ENCODE results near the gene PCDH9. TPM values are rescaled to one million over a fixed set of nuclear protein-coding genes. Genes with fewer than 3 reads are reported as not detected.

PCDH9 gene
- polyA plus RNA-seq, 3 donors = 14.7 to 15.9 (median 15.6) TPM

- DNase-seq (ENCODE audit: extremely low read depth in 1 of 11, low read depth in 9 of 11, low spot score in 4 of 11) = no peak
Measured at GRCh38 chr13:67186995-67187569, 43.1 kb downstream of the PCDH9 start.

- DNase-seq (ENCODE audit: extremely low read depth in 1 of 11, low read depth in 9 of 11, low spot score in 4 of 11) = no peak
Measured at GRCh38 chr13:67184247-67184646, 45.9 kb downstream of the PCDH9 start.

- DNase-seq (ENCODE audit: extremely low read depth in 1 of 11, low read depth in 9 of 11, low spot score in 4 of 11) = no peak
Measured at GRCh38 chr13:67183151-67183550, 47.0 kb downstream of the PCDH9 start.

GRCh38 chr13:67175836-67176459 is 54.2 kb downstream of the PCDH9 start:
- no peak for DNase-seq (ENCODE audit: extremely low read depth in 1 of 11, low read depth in 9 of 11, low spot score in 4 of 11)

GRCh38 chr13:67168384-67168783 is 61.8 kb downstream of the PCDH9 start:
- DNase-seq (ENCODE audit: extremely low read depth in 1 of 11, low read depth in 9 of 11, low spot score in 4 of 11) = no peak

- DNase-seq (ENCODE audit: extremely low read depth in 1 of 11, low read depth in 9 of 11, low spot score in 4 of 11) = no peak
Measured at GRCh38 chr13:67167420-67167819, 62.7 kb downstream of the PCDH9 start.

- no peak for DNase-seq (ENCODE audit: extremely low read depth in 1 of 11, low read depth in 9 of 11, low spot score in 4 of 11)
Measured at GRCh38 chr13:67161176-67161575, 69.0 kb downstream of the PCDH9 start.

GRCh38 chr13:67158903-67159302 is 71.2 kb downstream of the PCDH9 start:
- no peak for DNase-seq (ENCODE audit: extremely low read depth in 1 of 11, low read depth in 9 of 11, low spot score in 4 of 11)

- no peak for DNase-seq (ENCODE audit: extremely low read depth in 1 of 11, low read depth in 9 of 11, low spot score in 4 of 11)
Measured at GRCh38 chr13:67156723-67157060, 73.4 kb downstream of the PCDH9 start.

- DNase-seq (ENCODE audit: extremely low read depth in 1 of 11, low read depth in 9 of 11, low spot score in 4 of 11) = no peak
Measured at GRCh38 chr13:67155898-67156722, 74.0 kb downstream of the PCDH9 start.

- no peak for DNase-seq (ENCODE audit: extremely low read depth in 1 of 11, low read depth in 9 of 11, low spot score in 4 of 11)
Measured at GRCh38 chr13:67152085-67152484, 78.1 kb downstream of the PCDH9 start.

- DNase-seq (ENCODE audit: extremely low read depth in 1 of 11, low read depth in 9 of 11, low spot score in 4 of 11) = no peak
Measured at GRCh38 chr13:67151652-67152051, 78.5 kb downstream of the PCDH9 start.

GRCh38 chr13:67150608-67151007 is 79.5 kb downstream of the PCDH9 start:
- no peak for DNase-seq (ENCODE audit: extremely low read depth in 1 of 11, low read depth in 9 of 11, low spot score in 4 of 11)

GRCh38 chr13:67148161-67148571 is 82.0 kb downstream of the PCDH9 start:
- no peak for DNase-seq (ENCODE audit: extremely low read depth in 1 of 11, low read depth in 9 of 11, low spot score in 4 of 11)

GRCh38 chr13:67147342-67148133 is 82.6 kb downstream of the PCDH9 start:
- DNase-seq (ENCODE audit: extremely low read depth in 1 of 11, low read depth in 9 of 11, low spot score in 4 of 11) = no peak

- no peak for DNase-seq (ENCODE audit: extremely low read depth in 1 of 11, low read depth in 9 of 11, low spot score in 4 of 11)
Measured at GRCh38 chr13:67146523-67147130, 83.5 kb downstream of the PCDH9 start.

GRCh38 chr13:67145950-67146349 is 84.2 kb downstream of the PCDH9 start:
- no peak for DNase-seq (ENCODE audit: extremely low read depth in 1 of 11, low read depth in 9 of 11, low spot score in 4 of 11)

GRCh38 chr13:67143544-67144115 is 86.5 kb downstream of the PCDH9 start:
- no peak for DNase-seq (ENCODE audit: extremely low read depth in 1 of 11, low read depth in 9 of 11, low spot score in 4 of 11)

GRCh38 chr13:67140006-67140405 is 90.1 kb downstream of the PCDH9 start:
- DNase-seq (ENCODE audit: extremely low read depth in 1 of 11, low read depth in 9 of 11, low spot score in 4 of 11) = no peak

Measured in renal cortex interstitium (tissue), 11 donors.